CD4-positive, alpha-beta T cell treated with Interleukin-6 at 100 ng/mL for 8 hours (primary cell): ENCODE data around the gene PLA2R1.
"Not testable (repeated sequence)": the region's sequence is repeated elsewhere in the genome, so short reads cannot be mapped to it uniquely, and the experiment has no call there.

Source experiments
- DNase-seq: peaks from one replicate; pipeline ENCODE4 v3.0.0-alpha.2; 2020; ENCODE audit warnings: mixed read lengths, low spot score

Gene PLA2R1

GRCh38 chr2:159982270-159982669, 80.1 kb downstream of the PLA2R1 start:
- no peak for DNase-seq

- no peak for DNase-seq
These were observed 85.8 kb downstream of the PLA2R1 start for GRCh38 chr2:159976527-159977160.

GRCh38 chr2:159973325-159973724, 89.1 kb downstream of the PLA2R1 start:
- no peak for DNase-seq

GRCh38 chr2:159971365-159972152, 90.9 kb downstream of the PLA2R1 start:
- DNase-seq = no peak

- not testable (repeated sequence) for DNase-seq
These were observed 91.9 kb downstream of the PLA2R1 start for GRCh38 chr2:159970548-159970947.

- DNase-seq = peak; percentile 3
These were observed 94.0 kb downstream of the PLA2R1 start for GRCh38 chr2:159968279-159968900.

- DNase-seq = no peak
These were observed 98.7 kb downstream of the PLA2R1 start for GRCh38 chr2:159963700-159964099.

GRCh38 chr2:159962513-159962912, 99.9 kb downstream of the PLA2R1 start:
- not testable (repeated sequence) for DNase-seq

- no peak for DNase-seq
These were observed 101.0 kb downstream of the PLA2R1 start for GRCh38 chr2:159961451-159961850.

- no peak for DNase-seq
These were observed 101.4 kb downstream of the PLA2R1 start for GRCh38 chr2:159961037-159961436.

- no peak for DNase-seq
These were observed 102.0 kb downstream of the PLA2R1 start for GRCh38 chr2:159960414-159960813.

GRCh38 chr2:159959136-159959535, 103.3 kb downstream of the PLA2R1 start:
- DNase-seq = no peak

GRCh38 chr2:159953136-159953823, 109.1 kb downstream of the PLA2R1 start:
- DNase-seq = no peak

- DNase-seq = no peak
These were observed 116.0 kb downstream of the PLA2R1 start for GRCh38 chr2:159946326-159946999.

GRCh38 chr2:159944874-159945273, 117.5 kb downstream of the PLA2R1 start:
- DNase-seq = no peak

- DNase-seq = no peak
These were observed 120.3 kb downstream of the PLA2R1 start for GRCh38 chr2:159942146-159942545.

- no peak for DNase-seq
These were observed 120.7 kb downstream of the PLA2R1 start for GRCh38 chr2:159941729-159942128.

- no peak for DNase-seq
These were observed 122.5 kb downstream of the PLA2R1 start for GRCh38 chr2:159939946-159940345.

GRCh38 chr2:159938395-159938794, 124.0 kb downstream of the PLA2R1 start:
- no peak for DNase-seq

- no peak for DNase-seq
These were observed 125.9 kb downstream of the PLA2R1 start for GRCh38 chr2:159936471-159936870.

- no peak for DNase-seq
These were observed 128.7 kb downstream of the PLA2R1 start for GRCh38 chr2:159933727-159934049.
